ENCODE results near the gene PTH1R. TPM values are rescaled to one million over a fixed set of nuclear protein-coding genes. Genes with fewer than 3 reads are reported as not detected.

Gene PTH1R
- polyA plus RNA-seq, 1 of the 3 experiments (the other 2 are of a cell fraction), result 0.07 TPM

DNA sequence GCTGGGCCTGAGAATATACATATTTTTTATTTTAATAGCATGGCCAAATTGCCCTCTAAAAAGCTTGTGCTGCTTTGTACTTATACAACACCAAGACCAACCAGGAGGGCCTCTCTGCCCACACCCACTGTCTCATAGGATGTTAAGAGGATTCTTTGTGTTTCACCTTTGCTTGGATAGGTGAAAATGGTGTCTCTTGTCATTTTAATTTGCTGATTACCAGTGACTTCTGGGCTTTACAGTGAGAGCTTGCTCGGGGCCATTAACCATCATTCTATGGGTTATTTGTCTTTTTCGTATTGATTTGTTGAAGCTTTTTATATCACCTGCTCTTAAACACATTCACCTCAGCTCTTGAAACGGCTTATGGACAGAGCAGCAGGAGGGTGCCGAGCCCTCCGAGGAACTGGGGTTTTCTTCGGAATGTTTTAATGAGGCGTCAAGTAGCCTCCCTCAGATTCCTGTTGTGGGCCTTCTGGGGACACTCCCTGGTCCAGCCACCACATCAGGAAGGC lies 10.5 kb downstream of the PTH1R start:
- H3K4me2 ChIP-seq, result no peak overlapping the region
- H3K79me2 ChIP-seq (ENCODE audit: insufficient read depth), result no peaks in the 10 kb centered on the region
- ChIA-PET POLR2A (no interaction called here), CTCF (interaction anchor here (0.8 to 31.0 kb wide), 7 partner anchors 14 to 399 kb away, joined by 3 to 480 read pairs (median 4); partner anchors contain the start of gene PTH1R)
- no peaks in the 10 kb centered on the region for H4K20me1 ChIP-seq (ENCODE audit: insufficient read depth)
- H2AFZ ChIP-seq (ENCODE audit: low read depth), result no peak overlapping the region
- no peak for DNase-seq
- H3K9ac ChIP-seq, result no peak overlapping the region
- peaks cover 8% of the 10 kb centered on the region for H3K27me3 ChIP-seq (ENCODE audit: insufficient read depth)
- no peaks in the 10 kb centered on the region for H3K36me3 ChIP-seq (replicated peaks in 1 of 2; ENCODE audit: control insufficient read depth in 1 of 2, insufficient read depth in 2 of 2, low read length in 1 of 2)
- no peak overlapping the region for H3K4me3 ChIP-seq (ENCODE audit: low read depth in 2 of 2, low read length in 1 of 2)
- no peaks in the 10 kb centered on the region for H3K9me3 ChIP-seq
- peaks cover 0 to 14% of the 10 kb centered on the region in 2 experiments; a peak in 1 of 4 replicates for H3K4me1 ChIP-seq (ENCODE audit: control insufficient read depth in 1 of 2, insufficient read depth in 2 of 2, low read depth in 1 of 2, low read length in 1 of 2)
- 58% methylated on average over 7 of the region's 7 CpGs for WGBS (ENCODE audit: low lambda C conversion rate)
- peaks cover 7% of the 10 kb centered on the region for H3F3A ChIP-seq (replicated peaks; ENCODE audit: insufficient read depth)
- no peaks in the 10 kb centered on the region for H3K9me2 ChIP-seq
- H3K27ac ChIP-seq (ENCODE audit: low read depth in 2 of 2, low read length in 1 of 2), result no peak overlapping the region
- TF ChIP-seq SIN3A (IDR thresholded peaks at IDR 0.05; ENCODE audit: borderline replicate concordance, low read depth, low read length) (no peak), CTCF (IDR thresholded peaks at IDR 0.05) (no peak), EP300 (IDR thresholded peaks at IDR 0.05; ENCODE audit: borderline replicate concordance in 1 of 2, low read depth in 1 of 2, low read length in 1 of 2) (no peak), EZH2phosphoT487 (IDR thresholded peaks at IDR 0.05; ENCODE audit: borderline replicate concordance, low read depth) (no peak), NRF1 (IDR thresholded peaks at IDR 0.05; ENCODE audit: low read depth, low read length) (no peak), USF1 (IDR thresholded peaks at IDR 0.05; ENCODE audit: borderline replicate concordance, low read depth) (no peak), MXI1 (IDR thresholded peaks at IDR 0.05; ENCODE audit: low read depth, low read length) (no peak), TCF12 (IDR thresholded peaks at IDR 0.05) (no peak), GABPA (IDR thresholded peaks at IDR 0.05; ENCODE audit: low read depth) (no peak)

DNA sequence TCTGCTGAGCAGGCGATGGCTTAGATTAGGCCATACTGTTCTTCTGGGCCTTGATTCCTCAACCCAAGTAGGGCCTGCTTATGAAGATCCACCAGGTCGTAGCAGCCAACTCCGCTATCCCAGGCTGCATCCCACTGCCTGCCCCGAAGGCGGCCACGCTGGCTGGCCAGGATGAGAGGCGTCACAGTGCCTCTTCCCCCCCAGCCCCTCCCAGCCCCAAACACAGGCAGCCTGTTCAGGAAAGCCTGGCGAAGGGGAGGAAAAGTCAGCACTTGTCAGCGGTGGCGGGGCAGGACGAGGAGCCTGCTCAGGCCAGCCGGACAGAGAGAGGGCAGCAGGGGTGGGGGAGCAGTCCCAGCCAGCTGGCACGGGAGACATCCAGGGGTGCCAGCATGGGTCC lies 11.2 kb downstream of the PTH1R start:
- no peaks in the 10 kb centered on the region for H3K36me3 ChIP-seq (replicated peaks in 1 of 2; ENCODE audit: control insufficient read depth in 1 of 2, insufficient read depth in 2 of 2, low read length in 1 of 2)
- H3K4me1 ChIP-seq (ENCODE audit: control insufficient read depth in 1 of 2, insufficient read depth in 2 of 2, low read depth in 1 of 2, low read length in 1 of 2), result peaks cover 0 to 14% of the 10 kb centered on the region in 2 experiments; a peak in 1 of 4 replicates
- H2AFZ ChIP-seq (ENCODE audit: low read depth), result no peak overlapping the region
- no peaks in the 10 kb centered on the region for H3K9me2 ChIP-seq
- H3F3A ChIP-seq (replicated peaks; ENCODE audit: insufficient read depth), result peaks cover 7% of the 10 kb centered on the region
- no peak overlapping the region for H3K4me2 ChIP-seq
- no peaks in the 10 kb centered on the region for H3K79me2 ChIP-seq (ENCODE audit: insufficient read depth)
- H3K4me3 ChIP-seq (ENCODE audit: low read depth in 2 of 2, low read length in 1 of 2), result no peak overlapping the region
- CTCF ChIA-PET, result interaction anchor here (0.6 to 31.0 kb wide), 9 partner anchors 15 to 400 kb away, joined by 3 to 480 read pairs (median 4); partner anchors contain the start of gene PTH1R
- POLR2A ChIA-PET, result no interaction called here
- no peak overlapping the region for H3K27ac ChIP-seq (ENCODE audit: low read depth in 2 of 2, low read length in 1 of 2)
- no peak overlapping the region for H3K9ac ChIP-seq
- H3K9me3 ChIP-seq, result no peaks in the 10 kb centered on the region
- no peaks in the 10 kb centered on the region for H4K20me1 ChIP-seq (ENCODE audit: insufficient read depth)
- DNase-seq, result no peak
- H3K27me3 ChIP-seq (ENCODE audit: insufficient read depth), result peaks cover 5% of the 10 kb centered on the region
- 90% methylated on average over 10 of the region's 13 CpGs for WGBS (ENCODE audit: low lambda C conversion rate)
- no peak for TF ChIP-seq RFX5 (IDR thresholded peaks at IDR 0.05; ENCODE audit: low read length)
- no peak for TF ChIP-seq TAF1 (IDR thresholded peaks at IDR 0.05; ENCODE audit: borderline replicate concordance, low read depth, low read length)
- no peak for TF ChIP-seq POLR2AphosphoS5 (IDR thresholded peaks at IDR 0.05; ENCODE audit: low read depth, low read length)
- no peak for TF ChIP-seq RAD21 (IDR thresholded peaks at IDR 0.05; ENCODE audit: low read length)
- TF ChIP-seq FOXM1 (IDR thresholded peaks at IDR 0.05; ENCODE audit: low read depth), result no peak
- no peak for TF ChIP-seq CHD2 (IDR thresholded peaks at IDR 0.05; ENCODE audit: low read length, partially characterized antibody)
- TF ChIP-seq GATA2 (CRISPR knock-in tag; IDR thresholded peaks at IDR 0.05), result no peak
- TF ChIP-seq, protein P1, sequence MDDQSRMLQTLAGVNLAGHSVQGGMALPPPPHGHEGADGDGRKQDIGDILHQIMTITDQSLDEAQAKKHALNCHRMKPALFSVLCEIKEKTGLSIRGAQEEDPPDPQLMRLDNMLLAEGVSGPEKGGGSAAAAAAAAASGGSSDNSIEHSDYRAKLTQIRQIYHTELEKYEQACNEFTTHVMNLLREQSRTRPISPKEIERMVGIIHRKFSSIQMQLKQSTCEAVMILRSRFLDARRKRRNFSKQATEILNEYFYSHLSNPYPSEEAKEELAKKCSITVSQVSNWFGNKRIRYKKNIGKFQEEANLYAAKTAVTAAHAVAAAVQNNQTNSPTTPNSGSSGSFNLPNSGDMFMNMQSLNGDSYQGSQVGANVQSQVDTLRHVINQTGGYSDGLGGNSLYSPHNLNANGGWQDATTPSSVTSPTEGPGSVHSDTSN (IDR thresholded peaks at IDR 0.05), result no peak
- TF ChIP-seq NFIC (IDR thresholded peaks at IDR 0.05; ENCODE audit: borderline replicate concordance), result no peak
- TF ChIP-seq SIN3A (IDR thresholded peaks at IDR 0.05; ENCODE audit: borderline replicate concordance, low read depth, low read length), result no peak
- no peak for TF ChIP-seq MXI1 (IDR thresholded peaks at IDR 0.05; ENCODE audit: low read depth, low read length)
- TF ChIP-seq, protein P2, sequence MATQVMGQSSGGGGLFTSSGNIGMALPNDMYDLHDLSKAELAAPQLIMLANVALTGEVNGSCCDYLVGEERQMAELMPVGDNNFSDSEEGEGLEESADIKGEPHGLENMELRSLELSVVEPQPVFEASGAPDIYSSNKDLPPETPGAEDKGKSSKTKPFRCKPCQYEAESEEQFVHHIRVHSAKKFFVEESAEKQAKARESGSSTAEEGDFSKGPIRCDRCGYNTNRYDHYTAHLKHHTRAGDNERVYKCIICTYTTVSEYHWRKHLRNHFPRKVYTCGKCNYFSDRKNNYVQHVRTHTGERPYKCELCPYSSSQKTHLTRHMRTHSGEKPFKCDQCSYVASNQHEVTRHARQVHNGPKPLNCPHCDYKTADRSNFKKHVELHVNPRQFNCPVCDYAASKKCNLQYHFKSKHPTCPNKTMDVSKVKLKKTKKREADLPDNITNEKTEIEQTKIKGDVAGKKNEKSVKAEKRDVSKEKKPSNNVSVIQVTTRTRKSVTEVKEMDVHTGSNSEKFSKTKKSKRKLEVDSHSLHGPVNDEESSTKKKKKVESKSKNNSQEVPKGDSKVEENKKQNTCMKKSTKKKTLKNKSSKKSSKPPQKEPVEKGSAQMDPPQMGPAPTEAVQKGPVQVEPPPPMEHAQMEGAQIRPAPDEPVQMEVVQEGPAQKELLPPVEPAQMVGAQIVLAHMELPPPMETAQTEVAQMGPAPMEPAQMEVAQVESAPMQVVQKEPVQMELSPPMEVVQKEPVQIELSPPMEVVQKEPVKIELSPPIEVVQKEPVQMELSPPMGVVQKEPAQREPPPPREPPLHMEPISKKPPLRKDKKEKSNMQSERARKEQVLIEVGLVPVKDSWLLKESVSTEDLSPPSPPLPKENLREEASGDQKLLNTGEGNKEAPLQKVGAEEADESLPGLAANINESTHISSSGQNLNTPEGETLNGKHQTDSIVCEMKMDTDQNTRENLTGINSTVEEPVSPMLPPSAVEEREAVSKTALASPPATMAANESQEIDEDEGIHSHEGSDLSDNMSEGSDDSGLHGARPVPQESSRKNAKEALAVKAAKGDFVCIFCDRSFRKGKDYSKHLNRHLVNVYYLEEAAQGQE (IDR thresholded peaks at IDR 0.05; ENCODE audit: low read depth, low read length), result no peak

Measured in SK-N-SH (cell line).